H1 (cell line): ENCODE results near the gene CAPN13. TPM values are rescaled to one million over a fixed set of nuclear protein-coding genes. Genes with fewer than 3 reads are reported as not detected.

Experiments used
- CTCF ChIA-PET: fragments of 300-600 bp; sonication (Branson Sonifier 250); formaldehyde crosslinking; loops from one replicate; lab custom pipeline; 2021; ENCODE audit not compliant: partially characterized antibody; lab: Charles Lee
- POLR2A ChIA-PET: fragments of 300-600 bp; sonication (Branson Sonifier 250); formaldehyde crosslinking; loops from one replicate; lab custom pipeline; 2021; ENCODE audit warnings: inconsistent platforms; ENCODE audit not compliant: partially characterized antibody; lab: Charles Lee
- DNase-seq, 2 experiments: peaks; one replicate each; pipeline versions ENCODE4 v3.0.0 to v3.0.0-alpha.2; 2010 to 2022; ENCODE audit warnings: low spot score in 2 of 2, low read depth in 1 of 2, mixed read lengths in 1 of 2
- FAIRE-seq: peaks from 2 replicates; lab custom pipeline; 2011; peaks lifted over from hg19 to GRCh38; lab: Jason Lieb, UNC
- H2AFZ ChIP-seq: 2 replicates; pipeline ENCODE4 v1.8.1; 2012; ENCODE audit warnings: low read length, inconsistent platforms
- H2AK5ac ChIP-seq: 2 replicates; pipeline ENCODE4 v1.6.1; 2013; ENCODE audit warnings: low read depth, low read length
- H2BK120ac ChIP-seq: replicated peaks from 2 replicates; pipeline ENCODE3; 2013; ENCODE audit warnings: low read depth, low read length, inconsistent platforms
- H2BK12ac ChIP-seq: 2 replicates; pipeline ENCODE4 v1.6.1; 2013; ENCODE audit warnings: low read depth, low read length
- H2BK15ac ChIP-seq: 2 replicates; pipeline ENCODE4 v1.6.1; 2013; ENCODE audit warnings: low read length
- H2BK20ac ChIP-seq: 2 replicates; pipeline ENCODE4 v1.6.1; 2013; ENCODE audit warnings: low read length
- H2BK5ac ChIP-seq: 2 replicates; pipeline ENCODE4 v1.6.1; 2013; ENCODE audit warnings: low read depth, low read length
- H3K14ac ChIP-seq: 2 replicates; pipeline ENCODE4 v1.6.1; 2013; ENCODE audit warnings: inconsistent platforms; ENCODE audit not compliant: insufficient read length
- H3K18ac ChIP-seq: 2 replicates; pipeline ENCODE4 v1.6.1; 2013; ENCODE audit warnings: low read length; ENCODE audit errors: extremely low read depth
- H3K23ac ChIP-seq: 2 replicates; pipeline ENCODE4 v1.6.1; 2013; ENCODE audit warnings: inconsistent platforms; ENCODE audit not compliant: insufficient read length
- H3K23me2 ChIP-seq: 2 replicates; pipeline ENCODE4 v1.6.1; 2013; ENCODE audit warnings: low read depth, low read length
- H3K27ac ChIP-seq: 2 replicates; pipeline ENCODE4 v1.6.1; 2011; ENCODE audit warnings: low read depth, low read length, inconsistent platforms
- H3K27me3 ChIP-seq, 4 experiments: replicated peaks in 1 of 4; 1 replicate in 1 of 4; 2 replicates in 3 of 4; pipeline versions ENCODE4 v1.6.1 to v1.8.1; 2011 to 2013; ENCODE audit warnings: low read length in 3 of 4, mild to moderate bottlenecking in 3 of 4, inconsistent platforms in 2 of 4, mixed read lengths in 2 of 4, moderate library complexity in 1 of 4; ENCODE audit not compliant: control insufficient read depth in 3 of 4, insufficient read depth in 3 of 4; ENCODE audit errors: extremely low read depth in 1 of 4
- H3K36me3 ChIP-seq, 4 experiments: 2 replicates each; pipeline versions ENCODE4 v1.6.1 to v1.8.1; 2011 to 2013; ENCODE audit warnings: mild to moderate bottlenecking in 4 of 4, low read length in 3 of 4, moderate library complexity in 2 of 4, control low read depth in 1 of 4, inconsistent platforms in 1 of 4; ENCODE audit not compliant: insufficient read depth in 4 of 4, control insufficient read depth in 2 of 4
- H3K4ac ChIP-seq: replicated peaks from 2 replicates; pipeline ENCODE3; 2013; ENCODE audit warnings: low read length, low read depth, mixed read lengths, inconsistent platforms; ENCODE audit not compliant: insufficient read length
- H3K4me1 ChIP-seq, 4 experiments: replicated peaks in 1 of 4; 1 replicate in 1 of 4; 2 replicates in 3 of 4; pipeline versions ENCODE4 v1.6.1 to v1.8.1; 2011 to 2013; ENCODE audit warnings: low read length in 3 of 4, inconsistent platforms in 2 of 4, mixed read lengths in 1 of 4; ENCODE audit not compliant: insufficient read depth in 4 of 4, control insufficient read depth in 3 of 4
- H3K4me2 ChIP-seq, 2 experiments: 2 replicates each; pipeline versions ENCODE4 v1.6.1 to v1.8.1; 2011 to 2013; ENCODE audit warnings: low read depth in 2 of 2, low read length in 2 of 2, control low read depth in 1 of 2, inconsistent platforms in 1 of 2, mild to moderate bottlenecking in 1 of 2; ENCODE audit not compliant: insufficient read depth in 1 of 2
- H3K4me3 ChIP-seq, 4 experiments: fragments of 200-600, 300-600 bp in 1 of 4; sonication (generic), shearing (Covaris generic), sonication (Bioruptor Twin) in 1 of 4; 2 replicates each; pipeline versions ENCODE4 v1.5.1 to v1.8.1; 2011 to 2016; ENCODE audit warnings: low read length in 4 of 4, low read depth in 3 of 4, control low read depth in 2 of 4, inconsistent platforms in 2 of 4, mild to moderate bottlenecking in 2 of 4, mixed read lengths in 1 of 4, moderate library complexity in 1 of 4; ENCODE audit not compliant: insufficient read depth in 2 of 4; ENCODE audit errors: extremely low read depth in 1 of 4
- H3K56ac ChIP-seq: replicated peaks from 2 replicates; pipeline ENCODE3; 2013; ENCODE audit warnings: low read depth, mild to moderate bottlenecking, mixed read lengths, low read length, inconsistent platforms; ENCODE audit not compliant: insufficient read length
- H3K79me1 ChIP-seq: 2 replicates; pipeline ENCODE4 v1.6.1; 2013; ENCODE audit warnings: low read depth, low read length, control low read depth
- H3K79me2 ChIP-seq, 2 experiments: 2 replicates each; pipeline versions ENCODE4 v1.6.1 to v1.8.1; 2012 to 2013; ENCODE audit warnings: low read length in 2 of 2, mild to moderate bottlenecking in 2 of 2, inconsistent platforms in 1 of 2; ENCODE audit not compliant: insufficient read depth in 2 of 2, control insufficient read depth in 1 of 2
- H3K9ac ChIP-seq, 4 experiments: replicated peaks in 1 of 4; 1 replicate in 1 of 4; 2 replicates in 3 of 4; pipeline versions ENCODE4 v1.6.1 to v1.8.1; 2011 to 2013; ENCODE audit warnings: low read depth in 3 of 4, low read length in 3 of 4, control low read depth in 2 of 4, mild to moderate bottlenecking in 2 of 4, moderate library complexity in 2 of 4, inconsistent platforms in 1 of 4; ENCODE audit errors: extremely low read depth in 1 of 4
- H3K9me3 ChIP-seq, 2 experiments: 2 replicates each; pipeline versions ENCODE4 v1.6.1 to v1.8.1; 2012 to 2013; ENCODE audit warnings: mild to moderate bottlenecking in 2 of 2, moderate library complexity in 2 of 2, control low read depth in 1 of 2, inconsistent platforms in 1 of 2, low read depth in 1 of 2, low read length in 1 of 2, mixed read lengths in 1 of 2; ENCODE audit not compliant: insufficient read depth in 2 of 2
- H4K20me1 ChIP-seq, 2 experiments: replicated peaks in 1 of 2; 2 replicates each; pipeline versions ENCODE3 to v1.8.1; 2011 to 2013; ENCODE audit warnings: inconsistent platforms in 2 of 2, low read length in 2 of 2, mild to moderate bottlenecking in 1 of 2; ENCODE audit not compliant: insufficient read depth in 2 of 2, control insufficient read depth in 1 of 2
- H4K5ac ChIP-seq: 2 replicates; pipeline ENCODE4 v1.6.1; 2013; ENCODE audit warnings: low read length, low read depth, mixed read lengths, inconsistent platforms; ENCODE audit not compliant: insufficient read length
- H4K8ac ChIP-seq: 2 replicates; pipeline ENCODE4 v1.8.0; 2013; ENCODE audit warnings: mild to moderate bottlenecking, moderate library complexity, low read length, inconsistent platforms; ENCODE audit not compliant: insufficient read depth; ENCODE audit errors: extremely low read depth
- H4K91ac ChIP-seq: replicated peaks from 2 replicates; pipeline ENCODE3; 2013; ENCODE audit warnings: low read length, mixed read lengths, inconsistent platforms; ENCODE audit not compliant: insufficient read length
- WGBS, 2 experiments: shearing (Covaris generic) in 1 of 2; methylation state at CpG; one replicate each; pipeline versions ENCODE4 v1.1.6 to v1.1.7; 2013 to 2015; ENCODE audit warnings: low lambda C conversion rate in 2 of 2, mixed read lengths in 2 of 2, inconsistent platforms in 1 of 2, low coverage in 1 of 2, missing lambda C conversion rate in 1 of 2; ENCODE audit not compliant: insufficient replicate concordance in 2 of 2, insufficient coverage in 1 of 2, insufficient read length in 1 of 2; ENCODE audit errors: extremely low coverage in 1 of 2, missing lambda C conversion rate in 1 of 2; 5-methylcytosine and 5-hydroxymethylcytosine counted together
- polyA plus RNA-seq, 7 experiments: library from polyadenylated mRNA; depleted of rRNA in 3 of 7; stranded (reverse) in 5 of 7; unstranded in 2 of 7; fragments of >200 nt in 5 of 7; fragments of 200-250 nt in 2 of 7; gene quantifications; 1 replicate in 5 of 7; 2 replicates in 1 of 7; 4 replicates in 1 of 7; pipeline versions ENCODE4 v1.2.1 to v1.2.3, GENCODE V29; 2011 to 2013; ENCODE audit warnings: missing spikeins in 2 of 7, mixed read lengths in 2 of 7
- total RNA-seq: library from RNA; stranded (reverse); fragmentation: NEBNext Ultra II Directional; extraction: Animal tissue kit (Norgen Biotek cat#: 25700); gene quantifications from 2 replicates; pipeline ENCODE4 v1.2.1, GENCODE V29; 2021

CAPN13 gene
- total and polyA plus RNA-seq, 2 of the 8 experiments (the other 6 are each of a cell fraction or from before 2014, with no cell fraction given), result 2.4 TPM

- H3K36me3 ChIP-seq, result no peaks in the 10 kb centered on the region
- H3K4me3 ChIP-seq, result no peak overlapping the region
- POLR2A ChIA-PET, result no interaction called here
- H4K5ac ChIP-seq, result no peak overlapping the region
- CTCF ChIA-PET, result interaction anchor here (1.3 kb wide), 1 partner anchor 434 kb away, joined by 3 read pairs; no protein-coding TSS in a partner anchor
- no peak overlapping the region for H3K27ac ChIP-seq
- no peaks in the 10 kb centered on the region for H3K27me3 ChIP-seq
- H3K14ac ChIP-seq, result no peak overlapping the region
- no peak overlapping the region for H3K4ac ChIP-seq
- WGBS, 2 experiments, result 88% methylated on average over 4 of the region's 4 CpGs; no CpG with 5 or more reads in 1 of the 2 experiments
- H2AK5ac ChIP-seq, result no peak overlapping the region
- H2BK12ac ChIP-seq, result no peak overlapping the region
- no peak overlapping the region for H2BK5ac ChIP-seq
- no peak overlapping the region for H2AFZ ChIP-seq
- no peak overlapping the region for H2BK20ac ChIP-seq
- H4K91ac ChIP-seq, result no peak overlapping the region
- no peak overlapping the region for H3K4me2 ChIP-seq
- H3K9me3 ChIP-seq, result peaks cover 7% of the 10 kb centered on the region in 2 experiments; a peak in 3 of 4 replicates
- H4K20me1 ChIP-seq, result no peaks in the 10 kb centered on the region
- H2BK120ac ChIP-seq, result no peak overlapping the region
- H3K4me1 ChIP-seq, result no peaks in the 10 kb centered on the region
- H3K56ac ChIP-seq, result no peak overlapping the region
- H3K18ac ChIP-seq, result no peak overlapping the region
- no peak overlapping the region for H3K9ac ChIP-seq
- no peak overlapping the region for H3K23ac ChIP-seq
- H2BK15ac ChIP-seq, result no peak overlapping the region
- no peak overlapping the region for H4K8ac ChIP-seq
- FAIRE-seq (no peak), DNase-seq (no peak)
- H3K79me2 ChIP-seq, result no peaks in the 10 kb centered on the region
- H3K79me1 ChIP-seq, result no peaks in the 10 kb centered on the region
- H3K23me2 ChIP-seq, result no peaks in the 10 kb centered on the region
These were observed 134.1 kb downstream of the CAPN13 start for GRCh38 chr2:30673127-30673526.
